Body of pancreas (tissue), 4 donors: ENCODE measurements around the gene NISCH.

Source experiments
- POLR2A ChIP-seq, 3 donors: fragments of 450-650 bp; IDR thresholded peaks; one replicate each; pipeline ENCODE4 v1.6.1; 2016; ENCODE audit warnings: antibody characterized with exemption in 3 of 3, mild to moderate bottlenecking in 2 of 3
- TF ChIP-seq, protein P1 (sequence below), 7 experiments: fragments of 450-650 bp in 4 of 7; fragments of 200-600 bp in 3 of 7; sonication (generic) in 3 of 7; IDR thresholded peaks; one replicate each; pipeline ENCODE4 v1.5.1; 2016 to 2019; ENCODE audit warnings: antibody characterized with exemption in 7 of 7

- TF ChIP-seq, protein P1, sequence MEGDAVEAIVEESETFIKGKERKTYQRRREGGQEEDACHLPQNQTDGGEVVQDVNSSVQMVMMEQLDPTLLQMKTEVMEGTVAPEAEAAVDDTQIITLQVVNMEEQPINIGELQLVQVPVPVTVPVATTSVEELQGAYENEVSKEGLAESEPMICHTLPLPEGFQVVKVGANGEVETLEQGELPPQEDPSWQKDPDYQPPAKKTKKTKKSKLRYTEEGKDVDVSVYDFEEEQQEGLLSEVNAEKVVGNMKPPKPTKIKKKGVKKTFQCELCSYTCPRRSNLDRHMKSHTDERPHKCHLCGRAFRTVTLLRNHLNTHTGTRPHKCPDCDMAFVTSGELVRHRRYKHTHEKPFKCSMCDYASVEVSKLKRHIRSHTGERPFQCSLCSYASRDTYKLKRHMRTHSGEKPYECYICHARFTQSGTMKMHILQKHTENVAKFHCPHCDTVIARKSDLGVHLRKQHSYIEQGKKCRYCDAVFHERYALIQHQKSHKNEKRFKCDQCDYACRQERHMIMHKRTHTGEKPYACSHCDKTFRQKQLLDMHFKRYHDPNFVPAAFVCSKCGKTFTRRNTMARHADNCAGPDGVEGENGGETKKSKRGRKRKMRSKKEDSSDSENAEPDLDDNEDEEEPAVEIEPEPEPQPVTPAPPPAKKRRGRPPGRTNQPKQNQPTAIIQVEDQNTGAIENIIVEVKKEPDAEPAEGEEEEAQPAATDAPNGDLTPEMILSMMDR (IDR thresholded peaks at IDR 0.05) = no peak
- TF ChIP-seq POLR2A (IDR thresholded peaks at IDR 0.05) = no peak
These were observed 46.6 kb downstream of the NISCH start for GRCh38 chr3:52502001-52502400.
